Measurements from ENCODE around the gene RFX5. TPM values are rescaled to one million over a fixed set of nuclear protein-coding genes. Genes with fewer than 3 reads are reported as not detected.
"Not testable (repeated sequence)": the region's sequence is repeated elsewhere in the genome, so short reads cannot be mapped to it uniquely, and the experiment has no call there.

The RFX5 gene
- 10 to 100 TPM; 40.3 to 95.4 TPM for total RNA-seq

DNA sequence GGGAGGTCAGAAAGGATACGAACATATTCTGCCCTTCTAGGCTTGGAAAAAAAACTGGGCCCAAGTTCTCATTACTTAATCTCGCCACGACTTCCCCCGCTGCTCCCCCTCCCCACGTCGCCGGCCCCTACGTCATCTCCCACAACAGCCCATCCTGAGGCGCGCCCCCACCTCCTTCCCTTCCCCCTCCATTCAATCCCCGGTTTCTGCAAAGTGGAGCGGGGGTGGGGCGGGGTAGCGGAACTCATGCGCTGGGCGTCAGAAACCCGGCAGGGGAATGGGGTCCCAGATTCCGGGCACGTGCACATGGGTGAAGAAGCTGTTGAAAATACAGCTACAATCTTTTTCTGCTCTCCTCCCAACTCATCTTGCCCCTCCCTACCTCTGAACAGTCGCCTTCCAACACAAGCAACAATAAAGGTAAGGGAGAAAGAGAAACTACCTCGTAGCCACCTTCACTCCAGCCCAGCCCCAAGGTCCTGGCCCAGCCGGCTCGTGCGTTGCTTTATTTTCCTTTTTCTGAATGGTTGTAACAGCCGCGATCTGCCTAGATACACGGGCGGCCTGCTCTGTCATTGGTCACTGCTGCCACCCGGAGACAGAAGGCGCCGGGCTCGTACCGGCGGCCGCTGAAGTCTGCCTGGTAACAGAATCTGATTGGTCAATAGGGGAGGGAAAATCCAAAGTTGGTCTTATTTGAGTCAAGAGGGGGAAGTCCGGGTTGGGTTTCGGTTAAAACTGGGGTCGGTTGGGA is at the start of gene RFX5:
Gene RFX5, minus strand, starts transcription at position 484 of the 754 bp plus-strand sequence. CDS start 932 bp downstream, outside the sequence.
- no peaks in the 10 kb centered on the region for H3K27me3 Mint-ChIP-seq
- no peaks in the 10 kb centered on the region for H3K9me3 Mint-ChIP-seq
- peaks cover 29 to 43% of the 10 kb centered on the region in 2 donors for H3K4me1 Mint-ChIP-seq (ENCODE audit: low read depth in 2 of 2)
- ATAC-seq (peak; percentile 98 to 99), DNase-seq (ENCODE audit: low spot score) (peak; percentile 97)
- peak within 1 kb of the TSS; percentile 99 to 100 for H3K27ac Mint-ChIP-seq
- peak within 1 kb of the TSS; percentile 99 for H3K4me3 Mint-ChIP-seq
- H3K36me3 Mint-ChIP-seq: peaks cover 23% of the 10 kb centered on the region

DNA sequence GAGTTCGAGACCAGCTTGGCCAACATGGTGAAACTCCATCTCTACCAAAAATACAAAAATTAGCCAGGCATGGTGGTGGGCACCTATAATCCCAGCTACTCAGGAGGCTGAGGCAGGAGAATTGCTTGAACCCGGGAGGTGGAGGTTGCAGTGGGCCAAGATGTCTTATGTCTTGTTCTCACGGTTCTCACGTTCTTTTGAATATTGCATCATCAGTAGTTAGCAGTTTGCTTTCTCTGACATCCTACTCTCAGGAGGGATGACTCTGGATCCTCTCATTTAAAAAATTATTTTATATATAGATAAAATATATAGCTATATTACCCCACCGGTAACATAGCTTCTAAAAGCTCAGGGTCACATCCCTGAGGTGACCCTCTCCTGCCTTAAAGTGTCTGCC is 49.2 kb upstream of the RFX5 start:
- H3K4me3 Mint-ChIP-seq; H3K27me3 Mint-ChIP-seq; DNase-seq (ENCODE audit: low spot score); H3K27ac Mint-ChIP-seq; H3K9me3 Mint-ChIP-seq; ATAC-seq: not testable (repeated sequence)
- Mint-ChIP-seq H3K36me3 (peaks cover 22% of the 10 kb centered on the region), H3K4me1 (ENCODE audit: low read depth in 2 of 2) (peaks cover 23 to 27% of the 10 kb centered on the region in 2 donors)

DNA sequence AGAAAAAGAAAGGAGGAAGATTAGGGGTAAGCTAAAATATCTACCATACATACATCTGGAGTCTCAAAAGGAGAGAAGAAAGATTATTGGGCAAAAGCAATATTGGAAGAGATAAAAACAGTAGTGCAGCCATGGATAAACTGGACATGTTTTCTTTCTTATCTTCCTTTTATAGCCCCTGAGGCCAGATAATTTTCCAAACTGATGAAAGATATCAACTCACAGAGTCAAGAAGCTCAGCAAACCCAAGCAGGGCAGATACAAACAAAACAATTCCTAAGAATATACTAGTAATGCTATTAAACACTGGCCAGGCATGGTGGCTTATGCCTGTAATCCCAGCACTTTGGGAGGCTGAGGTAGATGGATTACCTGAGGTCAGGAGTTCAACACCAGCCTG is 46.5 kb upstream of the RFX5 start:
- Mint-ChIP-seq H3K36me3 (no peaks in the 10 kb centered on the region), H3K4me3 (no peak overlapping the region)

DNA sequence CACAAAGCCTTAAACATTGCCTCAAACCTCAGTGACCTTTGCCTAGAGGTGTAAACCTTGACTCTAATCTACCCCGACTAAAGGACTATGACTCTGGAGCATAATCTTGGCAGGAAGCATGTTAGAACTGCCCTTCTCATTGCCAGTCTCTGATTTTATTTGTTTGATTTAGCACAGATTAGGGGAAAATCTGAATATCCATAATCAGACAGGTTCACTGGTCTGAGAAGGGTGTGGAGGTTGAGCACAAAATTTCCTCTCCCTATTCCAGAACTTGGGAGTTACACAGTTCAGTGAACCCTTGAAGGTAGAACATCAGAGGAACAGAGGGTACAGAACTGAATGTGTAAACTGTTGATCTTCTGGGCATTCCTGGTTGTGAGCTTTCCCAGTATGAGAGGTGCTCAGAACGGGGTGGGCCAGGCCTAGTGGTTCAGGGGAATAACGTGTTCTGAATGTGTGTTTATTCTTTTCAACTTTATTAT is 44.1 kb upstream of the RFX5 start:
- Mint-ChIP-seq H3K36me3 (no peaks in the 10 kb centered on the region), H3K9me3 (no peaks in the 10 kb centered on the region), H3K4me1 (ENCODE audit: low read depth in 2 of 2) (no peaks in the 10 kb centered on the region), H3K27me3 (peaks cover 0 to 5% of the 10 kb centered on the region in 2 donors), H3K27ac (no peak overlapping the region), H3K4me3 (no peak overlapping the region)
- ATAC-seq (no peak), DNase-seq (ENCODE audit: low spot score) (no peak)

More for the DNA sequence above, 46.5 kb upstream of the RFX5 start:
- Mint-ChIP-seq H3K9me3 (no peaks in the 10 kb centered on the region), H3K27ac (no peak overlapping the region), H3K27me3 (peaks cover 0 to 5% of the 10 kb centered on the region in 2 donors), H3K4me1 (ENCODE audit: low read depth in 2 of 2) (peaks cover 2 to 5% of the 10 kb centered on the region in 2 donors)
- ATAC-seq: no peak
- DNase-seq (ENCODE audit: low spot score): no peak

DNA sequence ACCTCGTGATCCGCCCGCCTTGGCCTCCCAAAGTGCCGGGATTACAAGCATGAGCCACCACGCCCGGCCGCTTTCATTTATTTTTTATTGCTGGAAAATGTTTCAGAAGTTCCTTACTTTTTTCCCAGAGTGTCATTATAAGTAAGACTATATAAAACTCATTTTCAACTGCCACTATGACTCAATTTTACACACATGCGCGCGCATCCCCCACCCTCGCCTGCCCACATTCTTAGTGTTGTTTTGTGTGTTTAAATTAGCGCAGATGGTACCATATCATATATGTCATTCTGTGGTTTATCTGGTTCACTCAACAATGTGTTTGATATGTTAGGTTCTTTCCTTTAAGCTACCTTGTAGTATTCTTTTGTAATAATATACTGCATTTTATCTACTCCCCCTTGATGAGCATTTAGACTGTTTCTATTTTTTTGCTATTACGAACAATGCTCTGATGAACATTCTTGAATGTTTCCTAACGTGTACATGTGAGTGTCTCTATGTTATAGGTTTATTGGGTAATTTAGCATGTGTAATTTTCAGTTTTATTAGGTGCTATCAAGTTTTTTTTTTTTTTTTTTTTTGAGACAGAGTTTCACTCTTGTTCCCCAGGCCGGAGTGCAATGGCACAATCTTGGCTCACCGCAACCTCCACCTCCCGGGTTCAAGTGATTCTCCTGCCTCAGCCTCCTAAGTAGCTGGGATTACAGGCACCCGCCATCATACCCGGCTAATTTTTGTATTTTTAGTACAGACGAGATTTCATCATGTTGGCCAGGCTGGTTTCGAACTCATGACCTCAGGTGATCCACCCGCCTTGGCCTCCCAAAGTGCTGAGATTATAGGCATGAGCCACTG is 43.4 kb upstream of the RFX5 start:
- DNase-seq (ENCODE audit: low spot score); H3K4me1 Mint-ChIP-seq (ENCODE audit: low read depth in 2 of 2); H3K27me3 Mint-ChIP-seq; H3K9me3 Mint-ChIP-seq; H3K36me3 Mint-ChIP-seq; H3K27ac Mint-ChIP-seq; H3K4me3 Mint-ChIP-seq; ATAC-seq: not testable (repeated sequence)

DNA sequence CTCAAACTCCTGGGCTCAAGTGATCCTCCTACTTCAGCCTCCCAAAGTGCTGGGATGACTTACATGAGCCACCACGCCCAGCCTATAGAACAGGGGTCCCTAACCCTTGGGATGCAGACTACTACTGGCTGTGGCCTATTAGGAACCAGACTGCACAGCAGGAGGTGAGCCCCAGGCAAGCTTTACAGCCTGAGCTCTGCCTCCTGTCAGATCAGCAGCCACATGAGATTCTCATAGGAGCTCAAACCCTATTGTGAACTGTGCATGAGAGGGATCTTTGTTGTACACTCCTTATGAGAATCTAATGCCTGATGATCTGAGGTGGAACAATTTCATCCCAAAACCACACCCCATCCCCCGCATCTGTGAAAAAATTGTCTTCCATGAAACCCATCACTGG is 39.0 kb upstream of the RFX5 start:
- no peaks in the 10 kb centered on the region for H3K36me3 Mint-ChIP-seq
- H3K4me1 Mint-ChIP-seq (ENCODE audit: low read depth in 2 of 2): no peaks in the 10 kb centered on the region
- ATAC-seq: no peak
- DNase-seq (ENCODE audit: low spot score): no peak
- no peaks in the 10 kb centered on the region for H3K9me3 Mint-ChIP-seq
- no peak overlapping the region for H3K4me3 Mint-ChIP-seq
- no peak overlapping the region for H3K27ac Mint-ChIP-seq
- H3K27me3 Mint-ChIP-seq: no peaks in the 10 kb centered on the region

DNA sequence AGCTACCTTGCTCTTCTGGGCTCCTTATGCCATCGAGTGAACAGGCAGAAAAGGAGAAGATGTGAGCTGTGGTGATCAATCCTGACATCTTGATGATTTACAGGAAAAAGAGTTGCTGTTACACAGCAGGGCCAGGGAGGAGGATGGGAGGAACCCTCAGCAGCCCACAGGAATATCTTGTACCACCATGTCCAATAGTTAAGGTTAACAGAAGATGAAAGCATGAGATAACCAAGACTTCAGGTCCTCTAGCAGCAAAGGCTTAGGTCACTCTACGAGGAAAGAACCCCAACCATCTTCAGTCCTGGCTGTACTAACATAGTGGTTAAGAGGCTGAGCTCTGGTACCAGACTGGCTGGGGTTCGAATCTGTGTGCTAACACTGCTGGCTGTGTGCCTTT is 37.5 kb upstream of the RFX5 start:
- H3K27me3 Mint-ChIP-seq: no peaks in the 10 kb centered on the region
- DNase-seq (ENCODE audit: low spot score): no peak
- no peaks in the 10 kb centered on the region for H3K36me3 Mint-ChIP-seq
- H3K4me3 Mint-ChIP-seq: no peak overlapping the region
- no peaks in the 10 kb centered on the region for H3K4me1 Mint-ChIP-seq (ENCODE audit: low read depth in 2 of 2)
- ATAC-seq: no peak
- H3K27ac Mint-ChIP-seq: no peak overlapping the region
- H3K9me3 Mint-ChIP-seq: no peaks in the 10 kb centered on the region

DNA sequence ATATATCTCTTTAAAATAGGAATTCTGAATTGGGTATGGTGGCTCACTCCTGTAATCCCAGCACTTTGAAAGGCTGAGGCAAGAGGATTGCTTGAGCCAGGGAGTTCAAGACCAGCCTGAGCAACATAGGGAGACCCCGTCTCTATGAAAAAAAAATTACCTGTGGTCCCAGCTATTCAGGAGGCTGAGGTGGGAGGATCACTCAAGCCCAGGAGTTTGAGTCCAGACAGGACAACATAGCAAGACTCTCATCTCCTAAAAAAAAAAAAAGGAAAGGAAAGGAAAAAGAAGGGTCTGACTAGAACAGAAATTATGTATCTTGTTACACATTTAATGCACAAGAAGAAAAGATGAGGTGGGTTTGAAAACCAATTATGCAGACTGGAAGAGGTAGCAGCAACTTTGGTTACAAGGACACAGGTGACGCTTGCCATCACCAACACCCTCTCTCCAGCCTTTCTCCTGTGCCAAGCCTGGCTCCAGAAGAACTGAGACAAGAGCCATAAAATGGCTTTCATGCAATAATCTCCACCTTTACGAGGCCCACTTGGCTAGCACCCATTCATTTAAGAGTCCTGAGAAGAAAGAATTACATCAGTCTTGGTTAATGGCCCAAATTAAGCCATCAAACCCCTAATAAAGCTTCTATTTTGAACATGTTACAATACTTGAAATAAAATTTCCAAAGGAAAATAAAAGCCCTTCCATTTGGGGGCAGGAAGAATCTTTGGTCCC is 30.3 kb upstream of the RFX5 start:
- no peaks in the 10 kb centered on the region for H3K36me3 Mint-ChIP-seq
- no peak for ATAC-seq
- no peak for DNase-seq (ENCODE audit: low spot score)
- H3K9me3 Mint-ChIP-seq: no peaks in the 10 kb centered on the region
- no peaks in the 10 kb centered on the region for H3K4me1 Mint-ChIP-seq (ENCODE audit: low read depth in 2 of 2)
- H3K4me3 Mint-ChIP-seq: no peak overlapping the region
- peaks cover 0 to 3% of the 10 kb centered on the region in 2 donors for H3K27me3 Mint-ChIP-seq
- H3K27ac Mint-ChIP-seq: no peak overlapping the region

DNA sequence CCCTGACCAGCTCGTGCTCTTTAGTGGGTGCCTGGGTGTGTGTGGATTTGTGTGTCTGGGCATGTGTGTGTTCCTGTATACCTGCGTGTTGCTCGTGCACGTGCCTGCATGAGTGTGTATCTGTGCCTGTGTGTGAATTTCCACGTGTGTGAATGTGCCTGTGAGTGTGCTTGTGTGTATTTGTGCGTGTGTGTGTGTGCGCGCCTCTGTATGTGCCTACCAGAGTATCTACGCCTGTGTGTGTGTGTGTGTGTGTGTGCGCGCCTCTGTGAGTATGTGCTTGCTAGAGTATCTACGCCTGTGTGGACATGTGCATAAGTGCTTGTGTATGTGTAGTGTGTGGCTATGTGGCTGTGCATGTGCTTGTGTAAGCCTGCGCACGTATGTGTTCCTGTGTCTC is 26.1 kb upstream of the RFX5 start:
- ATAC-seq: no peak
- no peak overlapping the region for H3K4me3 Mint-ChIP-seq

DNA sequence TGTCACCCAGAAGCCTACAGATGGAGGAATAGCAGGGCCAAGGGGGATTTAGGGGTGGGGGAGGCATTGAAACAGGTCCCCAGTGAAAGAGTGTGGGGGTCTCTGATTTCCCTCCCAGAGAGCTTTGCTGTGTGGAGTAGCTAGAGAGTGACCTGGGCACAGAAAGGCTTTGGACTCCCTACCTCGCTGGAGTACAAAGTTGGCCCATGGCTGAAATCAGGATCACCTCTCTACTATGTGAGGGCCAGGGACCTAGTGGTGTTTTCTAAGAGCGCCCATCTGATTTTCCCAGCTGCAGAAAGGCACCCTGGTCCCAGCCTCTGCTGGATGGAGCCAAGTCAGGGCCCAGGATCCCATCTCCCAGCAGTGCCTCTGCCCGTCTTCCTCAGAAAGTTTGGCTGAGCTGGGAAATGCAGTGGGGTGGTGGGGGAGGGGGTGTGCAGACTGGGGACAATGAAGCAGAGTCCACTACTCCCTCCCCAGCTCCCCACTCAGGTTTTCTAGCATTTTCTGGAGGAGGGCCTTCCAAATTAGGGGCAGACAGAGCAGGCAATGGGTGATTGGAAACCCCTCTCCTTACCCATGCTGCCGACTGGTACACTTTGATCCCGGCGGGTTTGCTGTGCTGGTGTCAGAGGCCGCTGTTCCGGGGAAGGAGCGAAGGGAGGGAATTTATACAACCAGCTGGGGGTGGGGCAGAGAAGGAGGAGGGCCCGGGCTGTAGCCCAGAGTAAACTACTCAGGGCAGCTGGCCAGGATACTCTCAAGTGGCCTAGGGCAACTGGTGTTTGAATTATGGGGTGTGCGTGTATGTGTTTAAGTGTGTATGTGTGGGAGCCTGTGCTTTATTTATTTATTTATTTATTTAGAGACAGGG is 25.2 kb upstream of the RFX5 start, which contains the start of gene SELENBP1:
Gene SELENBP1, minus strand, starts transcription at position 648 of the 877 bp plus-strand sequence. Its CDS starts 64 bp downstream, at position 584.
- no peaks in the 10 kb centered on the region for H3K9me3 Mint-ChIP-seq
- peaks cover 0 to 3% of the 10 kb centered on the region in 2 donors for H3K27me3 Mint-ChIP-seq
- no peak for DNase-seq (ENCODE audit: low spot score)
- no peaks in the 10 kb centered on the region for H3K4me1 Mint-ChIP-seq (ENCODE audit: low read depth in 2 of 2)
- H3K36me3 Mint-ChIP-seq: no peaks in the 10 kb centered on the region
- H3K27ac Mint-ChIP-seq: no peak within 1 kb of the TSS
- no peak within 1 kb of the TSS for H3K4me3 Mint-ChIP-seq
- ATAC-seq: no peak

More for the DNA sequence above, 26.1 kb upstream of the RFX5 start:
- peaks cover 0 to 3% of the 10 kb centered on the region in 2 donors for H3K27me3 Mint-ChIP-seq
- H3K27ac Mint-ChIP-seq: no peak overlapping the region
- H3K36me3 Mint-ChIP-seq: no peaks in the 10 kb centered on the region
- DNase-seq (ENCODE audit: low spot score): no peak
- no peaks in the 10 kb centered on the region for H3K9me3 Mint-ChIP-seq
- no peaks in the 10 kb centered on the region for H3K4me1 Mint-ChIP-seq (ENCODE audit: low read depth in 2 of 2)

DNA sequence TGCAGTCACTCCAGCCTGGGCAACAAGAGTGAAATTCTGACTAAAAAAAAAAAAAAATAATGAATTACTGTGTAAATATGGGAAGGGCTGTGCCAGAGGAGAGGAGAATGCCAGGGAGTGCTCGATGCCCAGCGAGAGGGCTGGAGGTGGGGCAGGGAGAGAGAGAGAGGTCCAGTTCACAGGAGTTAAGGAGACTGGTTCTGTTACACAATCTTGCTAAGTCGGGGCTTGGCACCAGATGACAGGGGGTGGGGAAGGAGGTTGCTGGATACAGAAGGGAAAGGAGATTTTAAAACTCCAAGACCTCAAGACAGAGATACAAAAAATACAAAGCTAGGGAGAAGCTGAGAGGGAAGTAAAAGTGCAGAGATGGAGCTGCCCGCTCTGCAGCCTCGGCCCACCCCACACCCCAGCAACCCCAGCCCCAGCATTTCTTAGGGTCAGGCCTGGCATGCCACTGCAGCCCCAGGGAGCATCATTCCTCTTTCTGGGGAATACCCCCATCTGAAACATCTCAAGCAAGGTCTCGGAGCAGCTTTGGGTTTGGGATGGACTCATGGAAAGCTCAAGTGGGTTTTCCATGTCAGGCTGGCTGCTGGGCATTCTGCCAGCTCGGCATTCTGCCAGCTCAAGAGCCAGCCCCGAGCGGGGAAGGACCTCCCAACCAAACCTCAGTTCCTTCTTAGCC is 24.5 kb upstream of the RFX5 start:
- Mint-ChIP-seq H3K27ac (no peak overlapping the region), H3K27me3 (peaks cover 0 to 3% of the 10 kb centered on the region in 2 donors), H3K4me3 (no peak overlapping the region), H3K36me3 (no peaks in the 10 kb centered on the region), H3K9me3 (no peaks in the 10 kb centered on the region), H3K4me1 (ENCODE audit: low read depth in 2 of 2) (no peaks in the 10 kb centered on the region)
- DNase-seq (ENCODE audit: low spot score) (no peak), ATAC-seq (no peak)

DNA sequence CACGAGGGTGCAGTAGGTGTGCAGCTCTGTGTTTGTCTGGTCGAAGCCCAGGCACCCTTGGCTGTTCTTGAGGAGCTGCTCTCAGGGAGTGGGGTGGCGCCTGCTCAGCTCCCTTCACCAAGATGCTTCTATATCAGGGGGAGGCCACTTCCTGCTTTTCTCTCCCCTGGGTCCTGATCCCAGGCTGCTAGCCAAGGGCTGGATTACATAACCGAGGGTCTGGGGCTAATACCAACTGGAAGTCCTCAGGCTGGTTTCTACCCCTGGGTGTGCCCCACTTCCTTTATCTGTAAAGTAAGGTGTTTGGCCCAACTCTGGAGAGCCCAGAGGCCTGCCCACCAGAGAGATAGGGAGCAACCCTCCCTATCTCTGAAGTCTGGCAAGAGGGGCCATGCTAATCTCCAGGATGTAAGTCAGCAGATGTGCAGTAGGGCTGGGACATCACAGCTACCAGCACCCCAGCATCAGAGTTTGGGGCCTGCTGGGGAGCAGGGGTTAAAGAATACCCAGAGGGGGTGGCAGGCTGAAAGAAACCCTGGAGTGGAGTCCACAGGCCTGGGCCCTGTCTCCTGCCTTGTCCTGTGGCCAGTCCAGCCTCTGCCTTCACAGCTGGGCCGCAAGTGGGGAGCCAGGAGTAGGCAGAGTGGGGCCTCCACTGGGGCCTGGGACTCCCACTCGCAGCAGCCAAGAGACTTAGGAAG is 23.3 kb upstream of the RFX5 start:
- Mint-ChIP-seq H3K4me1 (ENCODE audit: low read depth in 2 of 2) (no peaks in the 10 kb centered on the region), H3K27me3 (no peaks in the 10 kb centered on the region), H3K36me3 (no peaks in the 10 kb centered on the region), H3K27ac (no peak overlapping the region), H3K9me3 (no peaks in the 10 kb centered on the region), H3K4me3 (no peak overlapping the region)
- no peak for DNase-seq (ENCODE audit: low spot score)
- no peak for ATAC-seq

Measured in natural killer cell treated with Interleukin-12 subunit alpha and Interleukin-12 subunit beta and Interleukin-15 and Interleukin-18, amount 100 ng/mL, for 72 hours (primary cell).